RPMI8226 (cell line): ENCODE data around the gene OTC.

Experiments
- DNase-seq: peaks from one replicate; pipeline ENCODE4 v3.0.0-alpha.2; 2015

The OTC gene

GRCh38 chrX:38357747-38358673, 5.6 kb downstream of the OTC start:
- no peak for DNase-seq

DNA sequence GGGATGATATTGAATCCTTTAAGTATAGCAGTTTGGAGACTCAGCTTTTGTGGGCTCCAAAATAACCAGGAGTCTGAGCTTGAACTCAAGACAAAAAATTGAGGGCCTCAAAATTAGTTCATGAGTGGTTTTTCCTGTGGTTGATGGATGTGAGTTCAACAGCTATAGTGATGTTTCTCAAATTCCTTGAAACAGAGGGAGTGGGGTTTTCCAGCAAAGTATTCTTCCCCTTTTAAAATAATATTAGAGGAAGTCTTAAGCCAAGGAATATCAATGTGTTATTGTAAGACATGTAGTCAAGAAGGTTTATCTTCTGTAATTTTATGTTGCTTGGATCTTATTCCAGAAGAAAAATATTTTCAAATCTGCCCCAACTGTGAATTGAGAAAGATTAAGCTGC, 10.6 kb downstream of the OTC start:
- DNase-seq = no peak

DNA sequence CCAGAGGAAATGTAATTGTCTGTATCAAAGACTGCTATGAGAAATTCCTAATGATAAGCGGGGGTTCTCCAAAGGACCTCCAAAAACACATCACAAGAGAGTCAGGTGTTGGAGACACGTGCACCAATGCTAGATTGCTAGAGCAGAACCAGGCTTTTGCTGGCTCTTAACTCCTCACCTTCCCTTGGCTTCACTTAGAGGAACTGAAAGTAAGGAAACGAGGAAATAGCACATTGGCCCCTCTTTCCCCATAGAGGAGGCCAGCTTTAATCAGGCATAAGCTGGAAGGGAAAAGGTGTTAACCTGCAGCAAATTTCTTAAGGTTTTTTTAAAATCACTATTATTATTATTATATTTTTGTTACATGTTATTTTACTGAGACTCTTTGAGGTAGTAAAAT, 13.6 kb downstream of the OTC start:
- peak; percentile 65 for DNase-seq

- no peak for DNase-seq
Observed at GRCh38 chrX:38368774-38369173, 16.4 kb downstream of the OTC start.

GRCh38 chrX:38371641-38372040, 19.2 kb downstream of the OTC start:
- DNase-seq = no peak

DNA sequence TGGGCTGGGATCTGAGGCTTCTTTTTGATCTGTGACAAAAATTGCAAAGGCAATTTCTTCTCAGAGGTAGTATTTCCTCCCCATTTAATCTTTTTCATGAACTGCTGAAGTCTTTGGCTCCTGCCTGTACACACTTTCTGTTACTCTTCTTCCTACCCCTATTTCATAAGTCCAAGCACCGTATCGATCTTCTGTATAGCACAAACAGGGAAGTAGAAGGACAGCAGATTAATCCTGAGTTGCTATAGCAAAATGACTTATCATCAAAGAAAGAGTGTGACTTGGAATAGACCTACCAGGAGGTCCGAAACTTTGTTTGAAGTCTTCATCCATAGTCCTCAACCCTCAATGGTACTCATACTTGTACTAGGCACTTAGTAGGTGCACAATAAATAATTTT, 22.0 kb downstream of the OTC start:
- DNase-seq = no peak

GRCh38 chrX:38375891-38376290, 23.5 kb downstream of the OTC start:
- peak; percentile 55 for DNase-seq

- no peak for DNase-seq
Observed at GRCh38 chrX:38376747-38377146, 24.3 kb downstream of the OTC start.

- no peak for DNase-seq
Observed at GRCh38 chrX:38379088-38379487, 26.7 kb downstream of the OTC start.

DNA sequence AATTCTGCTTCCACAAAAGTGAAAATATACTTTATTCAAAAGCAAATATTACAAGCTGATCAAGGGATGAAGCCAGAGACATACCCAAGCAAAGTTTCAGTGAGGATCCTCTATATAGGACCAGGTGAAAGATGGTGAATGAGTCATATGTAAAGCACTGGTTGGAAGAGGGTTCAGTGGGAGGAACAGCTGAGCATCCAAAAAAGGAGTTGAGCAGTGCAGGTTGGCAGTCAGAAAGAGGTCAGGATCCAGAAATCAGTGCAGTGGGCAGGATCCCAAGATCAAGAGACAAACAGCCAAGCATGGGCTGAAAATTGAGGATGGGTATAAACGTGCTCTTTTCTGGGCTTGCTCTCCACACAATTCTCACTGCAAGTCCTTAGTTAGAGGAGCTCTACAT, 30.3 kb downstream of the OTC start:
- no peak for DNase-seq

GRCh38 chrX:38400389-38400910, 48.0 kb downstream of the OTC start:
- DNase-seq = no peak

DNA sequence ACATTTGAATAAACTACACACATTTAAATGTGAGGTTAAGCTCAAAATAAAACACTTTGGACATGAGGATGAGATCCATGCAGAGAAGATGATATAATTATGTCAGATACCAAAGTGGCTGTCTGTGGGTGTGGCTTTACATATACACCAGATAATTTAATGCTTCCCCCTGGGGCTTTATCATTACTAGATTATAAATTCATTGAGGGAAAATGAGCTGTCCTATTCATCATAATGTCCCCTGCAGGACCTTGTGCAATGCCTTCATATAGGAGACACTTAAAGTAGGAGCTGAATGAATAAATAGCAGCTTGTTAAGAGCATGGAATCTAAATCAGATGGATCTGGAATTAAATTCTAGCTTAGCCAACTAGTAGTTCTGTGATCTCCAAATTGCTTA, 49.7 kb downstream of the OTC start:
- no peak for DNase-seq

DNA sequence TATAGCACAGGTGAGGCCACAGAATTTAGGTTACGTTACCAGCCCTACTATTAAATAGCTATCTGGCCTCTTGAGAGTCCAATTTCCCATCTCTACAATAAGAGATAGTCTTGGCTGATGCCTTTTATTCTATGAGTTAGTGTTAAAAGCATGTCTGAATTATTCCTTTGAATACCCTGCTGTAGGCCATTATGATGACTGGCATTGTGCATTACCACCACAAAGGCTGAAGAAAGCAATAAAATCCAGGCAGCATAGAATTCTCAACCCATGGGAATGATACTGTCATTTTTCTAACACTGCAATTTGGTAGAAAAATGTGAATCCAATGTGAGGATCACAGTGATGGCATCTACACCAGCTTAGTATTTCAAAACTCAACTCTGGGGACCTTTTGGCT, 51.4 kb downstream of the OTC start:
- no peak for DNase-seq

- DNase-seq = no peak
Observed at GRCh38 chrX:38407126-38407525, 54.7 kb downstream of the OTC start.

GRCh38 chrX:38409289-38409688, 56.9 kb downstream of the OTC start:
- DNase-seq = no peak

GRCh38 chrX:38426785-38427184, 74.4 kb downstream of the OTC start:
- DNase-seq = peak; percentile 78

DNA sequence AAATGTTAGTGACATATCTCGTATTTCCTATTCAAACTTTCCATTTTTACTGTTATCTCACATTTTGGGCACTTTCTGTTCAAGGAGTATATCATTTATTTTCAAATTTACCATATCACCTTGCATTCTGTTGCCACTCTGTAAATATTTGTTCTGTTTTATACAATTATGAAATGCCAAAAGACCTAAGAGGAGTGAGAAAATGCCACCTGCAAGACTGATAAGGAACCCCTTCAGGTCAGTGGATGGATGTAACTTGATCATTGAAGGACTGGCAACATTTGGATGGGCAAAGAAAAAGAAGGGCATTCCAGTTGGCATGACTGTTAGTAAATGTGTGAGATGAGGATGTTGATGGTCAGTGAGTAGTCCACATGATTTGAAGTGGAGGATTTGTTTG, 79.1 kb downstream of the OTC start:
- DNase-seq = no peak

DNA sequence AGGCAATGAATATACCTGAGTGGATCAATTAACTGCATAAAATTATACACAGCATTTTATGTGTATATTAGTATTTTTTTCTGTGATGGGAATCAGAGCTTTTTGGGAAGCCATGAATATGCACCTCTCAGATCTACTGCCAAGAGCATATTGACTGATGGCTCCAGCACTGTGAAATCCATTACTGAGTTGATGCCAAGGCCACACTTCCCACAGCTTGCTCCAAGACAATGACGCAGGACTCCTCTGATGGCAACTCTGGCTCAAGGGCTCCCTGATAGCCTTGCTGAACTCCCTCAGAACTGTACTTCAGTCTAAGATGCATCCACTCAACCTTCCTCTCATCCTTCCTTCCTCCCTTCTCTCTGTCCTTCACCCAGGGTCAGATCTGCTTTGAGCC, 82.7 kb downstream of the OTC start:
- DNase-seq = no peak

DNA sequence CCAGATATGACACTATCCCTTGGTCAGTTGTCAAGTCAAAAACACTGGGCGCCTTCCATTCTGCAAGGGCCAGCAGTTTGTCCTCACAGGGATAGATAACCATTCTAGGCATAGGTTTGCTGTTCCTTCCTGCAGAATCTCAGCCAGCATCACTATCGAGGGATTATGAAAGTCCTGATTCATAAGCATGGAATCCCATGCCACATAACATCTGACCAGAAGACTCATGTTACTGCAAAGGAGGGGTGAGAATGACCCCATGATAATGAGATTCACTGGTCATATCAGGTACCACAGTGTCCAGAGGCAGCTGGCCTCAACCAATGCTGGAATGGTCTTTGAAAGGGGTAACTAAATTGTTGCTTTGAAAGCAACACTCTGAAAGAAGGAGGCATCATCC, 84.7 kb downstream of the OTC start:
- no peak for DNase-seq

- no peak for DNase-seq
Observed at GRCh38 chrX:38438321-38438720, 85.9 kb downstream of the OTC start.

DNA sequence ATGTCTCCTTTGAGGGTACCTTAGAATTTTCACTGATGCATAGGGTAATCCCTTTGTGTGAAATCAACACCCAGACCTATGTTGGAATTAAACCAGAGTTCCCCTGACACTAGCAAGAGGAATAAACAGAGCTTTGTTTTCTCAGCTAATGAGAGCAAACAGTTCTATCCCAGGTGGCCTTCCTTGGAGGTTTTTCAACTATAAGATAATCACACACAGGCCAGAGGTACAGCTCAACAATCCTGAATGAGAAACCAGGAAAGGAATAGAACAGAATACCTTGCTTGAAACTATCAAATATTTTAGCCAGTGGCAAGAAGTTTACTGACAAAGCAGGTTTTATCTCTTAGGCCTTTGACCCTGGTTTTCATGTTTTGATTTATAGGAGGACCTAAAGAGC, 100.2 kb downstream of the OTC start:
- DNase-seq = no peak

GRCh38 chrX:38458071-38458470, 105.7 kb downstream of the OTC start:
- peak; percentile 31 for DNase-seq

DNA sequence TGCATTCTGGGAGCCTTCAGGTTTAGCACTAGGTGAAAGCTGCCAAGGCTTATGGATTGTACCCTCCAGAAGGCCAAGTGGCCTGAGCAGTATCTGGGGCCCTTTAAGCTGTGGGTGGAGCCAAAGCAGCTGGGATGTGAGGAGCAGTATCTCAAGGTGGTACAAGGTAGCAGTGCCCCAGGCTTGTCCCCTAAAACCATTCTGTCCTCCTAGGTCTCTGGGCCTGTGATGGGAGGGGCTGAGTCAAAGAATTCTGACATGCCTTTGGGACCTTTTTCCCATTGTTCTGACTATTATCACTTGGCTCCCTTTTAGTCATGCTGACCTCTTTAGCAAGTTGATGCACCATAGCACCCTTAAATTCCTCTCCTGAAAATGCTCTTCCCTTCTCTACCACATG, 109.9 kb downstream of the OTC start:
- no peak for DNase-seq

DNA sequence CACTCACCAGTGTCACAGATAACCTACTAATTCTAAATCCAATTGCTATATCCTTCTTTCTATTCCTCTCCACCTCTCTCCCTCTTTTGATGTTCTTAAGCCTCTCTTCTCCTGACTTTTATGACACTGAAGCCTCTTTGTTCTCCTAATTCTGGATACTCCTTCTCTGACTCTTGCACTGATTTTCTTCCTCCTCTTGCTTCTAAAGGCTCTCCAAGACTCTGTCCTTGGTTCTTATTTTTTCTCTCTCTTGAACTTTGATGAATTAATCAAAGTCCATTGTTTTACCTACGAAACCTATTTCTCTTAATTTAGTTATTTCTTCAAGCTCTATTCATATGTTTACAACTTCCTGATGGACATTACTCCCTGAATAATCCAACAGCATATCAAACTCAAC, 113.3 kb downstream of the OTC start:
- DNase-seq = no peak
